GM12874 (cell line): ENCODE data around the gene GCKR.

Experiments
- TF ChIP-seq, protein P1 (sequence below): IDR thresholded peaks from 2 replicates; pipeline ENCODE4 v1.5.1; 2011; ENCODE audit warnings: low read depth, mild to moderate bottlenecking, control low read depth, low read length, moderate library complexity; ENCODE audit not compliant: insufficient read depth

The GCKR gene, protein sequence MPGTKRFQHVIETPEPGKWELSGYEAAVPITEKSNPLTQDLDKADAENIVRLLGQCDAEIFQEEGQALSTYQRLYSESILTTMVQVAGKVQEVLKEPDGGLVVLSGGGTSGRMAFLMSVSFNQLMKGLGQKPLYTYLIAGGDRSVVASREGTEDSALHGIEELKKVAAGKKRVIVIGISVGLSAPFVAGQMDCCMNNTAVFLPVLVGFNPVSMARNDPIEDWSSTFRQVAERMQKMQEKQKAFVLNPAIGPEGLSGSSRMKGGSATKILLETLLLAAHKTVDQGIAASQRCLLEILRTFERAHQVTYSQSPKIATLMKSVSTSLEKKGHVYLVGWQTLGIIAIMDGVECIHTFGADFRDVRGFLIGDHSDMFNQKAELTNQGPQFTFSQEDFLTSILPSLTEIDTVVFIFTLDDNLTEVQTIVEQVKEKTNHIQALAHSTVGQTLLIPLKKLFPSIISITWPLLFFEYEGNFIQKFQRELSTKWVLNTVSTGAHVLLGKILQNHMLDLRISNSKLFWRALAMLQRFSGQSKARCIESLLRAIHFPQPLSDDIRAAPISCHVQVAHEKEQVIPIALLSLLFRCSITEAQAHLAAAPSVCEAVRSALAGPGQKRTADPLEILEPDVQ

DNA sequence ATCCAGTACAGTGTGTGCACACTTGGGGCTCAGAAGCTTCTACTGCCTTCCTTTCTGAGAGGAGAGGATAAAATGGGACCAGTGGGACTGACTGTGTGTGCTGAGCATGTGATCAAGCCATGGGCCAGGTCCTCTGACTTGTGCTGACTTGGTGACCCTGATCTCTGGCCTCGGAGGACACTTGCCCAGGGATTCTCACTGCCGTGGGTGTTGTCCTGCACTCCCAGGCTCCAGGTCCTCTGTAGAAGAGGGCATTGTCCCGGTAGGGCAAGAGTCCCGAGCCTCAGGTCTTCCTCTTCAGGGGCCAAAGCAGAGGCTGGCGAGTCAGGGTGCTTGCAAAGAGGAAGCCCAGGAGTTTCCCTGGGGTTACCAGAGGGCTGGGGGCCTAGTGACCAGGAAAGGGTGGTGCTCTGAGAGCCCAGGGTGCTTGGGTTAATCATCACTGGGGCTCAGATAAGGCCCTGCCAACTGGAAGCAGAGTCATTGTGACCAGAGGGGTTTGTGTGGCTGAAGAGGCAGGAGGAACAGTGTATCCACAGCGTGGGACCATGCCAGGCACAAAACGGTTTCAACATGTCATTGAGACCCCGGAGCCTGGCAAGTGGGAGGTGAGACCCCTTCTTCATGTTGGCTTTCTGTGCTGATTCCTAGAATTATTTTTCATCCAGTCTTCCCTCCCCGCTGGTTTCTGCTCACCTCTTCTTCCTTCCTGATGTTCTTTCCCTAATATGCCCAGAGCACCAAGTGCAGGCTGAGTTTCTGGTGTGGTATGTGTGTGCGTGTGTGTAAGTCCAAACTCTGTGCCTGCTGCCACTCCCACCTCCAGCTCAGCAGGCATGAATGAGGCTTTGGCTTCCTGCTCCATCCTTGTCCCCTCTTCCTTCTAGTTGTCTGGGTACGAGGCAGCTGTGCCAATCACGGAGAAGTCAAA is at the start of gene GCKR:
TSS of gene GCKR (plus strand) at position 483 of the 931 bp plus-strand sequence. CDS start at position 549, 66 bp downstream.
- TF ChIP-seq, protein P1, sequence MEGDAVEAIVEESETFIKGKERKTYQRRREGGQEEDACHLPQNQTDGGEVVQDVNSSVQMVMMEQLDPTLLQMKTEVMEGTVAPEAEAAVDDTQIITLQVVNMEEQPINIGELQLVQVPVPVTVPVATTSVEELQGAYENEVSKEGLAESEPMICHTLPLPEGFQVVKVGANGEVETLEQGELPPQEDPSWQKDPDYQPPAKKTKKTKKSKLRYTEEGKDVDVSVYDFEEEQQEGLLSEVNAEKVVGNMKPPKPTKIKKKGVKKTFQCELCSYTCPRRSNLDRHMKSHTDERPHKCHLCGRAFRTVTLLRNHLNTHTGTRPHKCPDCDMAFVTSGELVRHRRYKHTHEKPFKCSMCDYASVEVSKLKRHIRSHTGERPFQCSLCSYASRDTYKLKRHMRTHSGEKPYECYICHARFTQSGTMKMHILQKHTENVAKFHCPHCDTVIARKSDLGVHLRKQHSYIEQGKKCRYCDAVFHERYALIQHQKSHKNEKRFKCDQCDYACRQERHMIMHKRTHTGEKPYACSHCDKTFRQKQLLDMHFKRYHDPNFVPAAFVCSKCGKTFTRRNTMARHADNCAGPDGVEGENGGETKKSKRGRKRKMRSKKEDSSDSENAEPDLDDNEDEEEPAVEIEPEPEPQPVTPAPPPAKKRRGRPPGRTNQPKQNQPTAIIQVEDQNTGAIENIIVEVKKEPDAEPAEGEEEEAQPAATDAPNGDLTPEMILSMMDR: no peak

DNA sequence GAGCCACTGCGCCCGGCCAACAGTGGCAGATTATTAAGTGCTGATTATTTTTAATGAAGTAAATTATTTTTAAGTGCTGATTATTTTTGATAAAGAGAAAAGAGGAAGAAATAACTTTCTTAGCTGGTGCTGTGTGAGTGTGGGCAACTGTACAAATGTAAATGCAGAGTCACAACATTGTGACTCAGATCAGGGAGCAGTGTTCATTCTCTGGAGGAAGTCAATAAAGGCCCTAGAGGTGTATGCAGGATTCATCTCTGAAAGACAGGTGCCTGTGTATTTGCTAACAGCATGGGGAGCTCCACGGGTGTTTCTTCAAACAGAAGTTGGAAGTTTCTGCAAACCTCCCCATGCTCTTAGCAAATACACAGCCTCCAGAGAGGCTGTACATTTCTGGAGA is 48.3 kb upstream of the GCKR start:
- TF ChIP-seq, protein P1: no peak

DNA sequence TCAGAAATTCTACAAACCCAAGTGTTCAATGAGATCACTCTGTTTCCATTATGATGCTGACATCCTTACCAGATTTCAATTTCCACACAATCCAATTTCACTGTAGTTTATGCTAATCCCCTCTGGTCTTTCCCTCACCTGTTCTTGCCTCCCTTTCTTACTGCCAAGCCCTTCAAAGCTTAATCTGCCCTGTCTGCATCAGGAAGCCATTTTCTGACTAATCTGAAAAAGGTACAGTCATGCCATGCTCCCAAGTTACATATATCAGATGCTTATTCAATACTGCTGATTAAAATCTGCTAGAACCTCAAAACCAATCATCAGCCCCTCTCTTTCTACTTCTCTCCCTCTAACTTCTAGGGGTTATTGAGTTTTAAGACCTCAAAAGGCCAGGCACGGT is 45.5 kb upstream of the GCKR start:
- TF ChIP-seq, protein P1: no peak

DNA sequence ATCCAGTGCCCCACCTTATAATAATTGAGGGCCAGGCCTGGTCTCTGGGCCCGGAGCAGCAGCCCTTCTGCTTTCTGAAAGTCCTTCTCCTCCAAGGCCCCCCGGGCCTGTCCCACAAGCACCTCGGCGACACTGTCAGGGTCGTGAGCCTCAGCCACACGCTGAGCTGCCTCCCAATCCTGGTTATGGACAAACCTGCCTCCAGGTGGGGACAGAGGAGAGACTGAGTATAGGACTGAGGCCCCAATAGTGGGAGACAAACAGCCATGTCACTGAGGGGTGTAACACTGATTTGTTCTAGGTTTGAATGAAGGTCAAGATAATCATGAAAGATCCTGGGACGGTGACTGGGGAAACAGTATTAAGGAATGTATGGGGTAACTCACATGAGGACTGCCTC is 42.7 kb upstream of the GCKR start:
- TF ChIP-seq, protein P1: no peak

DNA sequence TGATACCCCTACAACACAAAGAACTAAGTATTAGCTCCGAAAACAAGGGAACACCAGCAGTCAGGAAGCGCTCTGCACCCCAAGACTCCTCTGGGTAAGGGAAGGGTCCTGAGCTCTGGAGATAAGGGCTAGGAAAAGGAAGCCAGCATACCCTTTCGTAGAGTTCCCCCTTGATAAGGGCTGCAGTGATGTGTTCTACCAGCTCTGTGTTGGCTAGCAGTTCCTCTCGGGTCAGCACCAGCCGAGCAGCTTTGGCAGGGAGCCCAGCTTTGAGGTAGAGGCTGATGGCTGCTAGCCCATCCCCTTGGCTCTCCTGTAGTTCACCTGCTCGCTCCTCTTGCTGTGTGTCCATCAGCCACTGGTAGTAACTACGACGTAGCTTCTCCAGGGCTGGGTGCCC is 35.5 kb upstream of the GCKR start:
- TF ChIP-seq, protein P1: no peak

DNA sequence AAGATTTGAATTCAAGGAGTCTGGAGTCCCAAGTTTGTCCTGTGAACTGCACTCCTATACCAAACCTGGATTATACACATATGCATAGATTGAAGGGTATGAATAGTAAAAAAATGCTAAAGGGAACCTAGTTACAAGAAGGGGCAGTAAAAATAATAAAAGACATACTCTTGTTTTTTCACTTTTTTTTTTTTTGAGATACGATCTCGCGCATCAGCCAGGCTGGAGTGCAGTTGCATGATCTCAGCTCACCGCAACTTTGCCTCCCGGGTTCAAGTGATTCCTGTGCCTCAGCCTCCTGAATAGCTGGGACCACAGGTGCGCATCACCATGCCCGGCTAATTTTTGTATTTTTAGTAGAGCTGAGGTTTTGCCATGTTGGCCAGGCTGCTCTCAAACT is 32.2 kb upstream of the GCKR start:
- TF ChIP-seq, protein P1: no peak

DNA sequence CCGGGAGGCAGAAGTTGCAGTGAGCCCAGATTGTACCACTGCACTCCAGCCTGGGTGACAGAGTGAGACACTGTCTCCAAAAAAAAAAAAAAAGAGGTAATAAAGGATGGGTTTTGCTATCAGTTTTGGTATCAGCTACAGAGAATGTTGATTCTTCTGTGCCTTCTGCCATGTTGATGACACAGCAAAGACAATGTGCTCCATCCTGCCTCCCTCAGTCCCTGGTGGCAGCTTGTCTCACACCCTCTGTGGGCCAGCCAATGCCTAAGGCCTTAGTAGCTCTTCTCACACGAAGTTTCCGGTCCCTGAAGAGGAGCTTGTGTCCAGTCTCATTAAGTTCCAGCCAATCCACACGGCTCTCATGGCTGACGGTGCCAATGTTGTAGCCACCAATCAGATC is 24.7 kb upstream of the GCKR start:
- TF ChIP-seq, protein P1: no peak
